Measurements from ENCODE around the gene XPNPEP1.
"Not testable (repeated sequence)": the region's sequence is repeated elsewhere in the genome, so short reads cannot be mapped to it uniquely, and the experiment has no call there.

XPNPEP1 gene

GRCh38 chr10:109924087-109924486, 776 bp upstream of the XPNPEP1 start:
- no peak for DNase-seq (ENCODE audit: low read depth in 2 of 2)

- no peak for DNase-seq (ENCODE audit: low read depth in 2 of 2)
Observed at GRCh38 chr10:109922358-109922975, 844 bp downstream of the XPNPEP1 start.

- no peak for DNase-seq (ENCODE audit: low read depth in 2 of 2)
Observed at GRCh38 chr10:109920016-109920415, 3.3 kb downstream of the XPNPEP1 start.

GRCh38 chr10:109919220-109919619, 4.1 kb downstream of the XPNPEP1 start:
- no peak for DNase-seq (ENCODE audit: low read depth in 2 of 2)

GRCh38 chr10:109918707-109919106, 4.6 kb downstream of the XPNPEP1 start:
- DNase-seq (ENCODE audit: low read depth in 2 of 2) = not testable (repeated sequence)

GRCh38 chr10:109915566-109915965, 7.7 kb downstream of the XPNPEP1 start:
- DNase-seq (ENCODE audit: low read depth in 2 of 2) = no peak

- DNase-seq (ENCODE audit: low read depth in 2 of 2) = no peak
Observed at GRCh38 chr10:109914966-109915365, 8.3 kb downstream of the XPNPEP1 start.

GRCh38 chr10:109913306-109913892, 9.9 kb downstream of the XPNPEP1 start:
- DNase-seq (ENCODE audit: low read depth in 2 of 2) = no peak

- DNase-seq (ENCODE audit: low read depth in 2 of 2) = no peak
Observed at GRCh38 chr10:109912335-109913281, 10.7 kb downstream of the XPNPEP1 start.

GRCh38 chr10:109911903-109912302, 11.4 kb downstream of the XPNPEP1 start:
- no peak for DNase-seq (ENCODE audit: low read depth in 2 of 2)

- no peak for DNase-seq (ENCODE audit: low read depth in 2 of 2)
Observed at GRCh38 chr10:109906316-109906715, 17.0 kb downstream of the XPNPEP1 start.

GRCh38 chr10:109904397-109904796, 18.9 kb downstream of the XPNPEP1 start:
- no peak for DNase-seq (ENCODE audit: low read depth in 2 of 2)

GRCh38 chr10:109902992-109903947, 20.0 kb downstream of the XPNPEP1 start:
- DNase-seq (ENCODE audit: low read depth in 2 of 2) = no peak

- no peak for DNase-seq (ENCODE audit: low read depth in 2 of 2)
Observed at GRCh38 chr10:109899356-109900331, 23.7 kb downstream of the XPNPEP1 start.

GRCh38 chr10:109898666-109899355, 24.5 kb downstream of the XPNPEP1 start:
- DNase-seq (ENCODE audit: low read depth in 2 of 2) = no peak

GRCh38 chr10:109898007-109898406, 25.3 kb downstream of the XPNPEP1 start:
- DNase-seq (ENCODE audit: low read depth in 2 of 2) = no peak

GRCh38 chr10:109895848-109896247, 27.5 kb downstream of the XPNPEP1 start:
- DNase-seq (ENCODE audit: low read depth in 2 of 2) = no peak

GRCh38 chr10:109895095-109895818, 28.1 kb downstream of the XPNPEP1 start:
- DNase-seq (ENCODE audit: low read depth in 2 of 2) = no peak

- no peak for DNase-seq (ENCODE audit: low read depth in 2 of 2)
Observed at GRCh38 chr10:109894516-109894915, 28.8 kb downstream of the XPNPEP1 start.

Data from stimulated activated CD4-positive, alpha-beta T cell treated with anti-CD3 and anti-CD28 coated beads, Interleukin-1b, Interleukin-23, amount 100 ng/mL, for 1 hour (primary cell).